Activated CD4-positive, alpha-beta T cell treated with anti-CD3 and anti-CD28 coated beads, Interleukin-10, Interleukin-2, amounts not matched to agents 100 ng/mL and 50 ng/mL, durations not matched to agents 16 hours and 8 hours (primary cell): Measurements from ENCODE around the gene ACVRL1.
A peak's percentile ranks its signal among the peaks of the same experiment; 100 is the strongest.

Source experiments
- DNase-seq: peaks from one replicate; pipeline ENCODE4 v3.0.0-alpha.2; 2020

The ACVRL1 gene

DNA sequence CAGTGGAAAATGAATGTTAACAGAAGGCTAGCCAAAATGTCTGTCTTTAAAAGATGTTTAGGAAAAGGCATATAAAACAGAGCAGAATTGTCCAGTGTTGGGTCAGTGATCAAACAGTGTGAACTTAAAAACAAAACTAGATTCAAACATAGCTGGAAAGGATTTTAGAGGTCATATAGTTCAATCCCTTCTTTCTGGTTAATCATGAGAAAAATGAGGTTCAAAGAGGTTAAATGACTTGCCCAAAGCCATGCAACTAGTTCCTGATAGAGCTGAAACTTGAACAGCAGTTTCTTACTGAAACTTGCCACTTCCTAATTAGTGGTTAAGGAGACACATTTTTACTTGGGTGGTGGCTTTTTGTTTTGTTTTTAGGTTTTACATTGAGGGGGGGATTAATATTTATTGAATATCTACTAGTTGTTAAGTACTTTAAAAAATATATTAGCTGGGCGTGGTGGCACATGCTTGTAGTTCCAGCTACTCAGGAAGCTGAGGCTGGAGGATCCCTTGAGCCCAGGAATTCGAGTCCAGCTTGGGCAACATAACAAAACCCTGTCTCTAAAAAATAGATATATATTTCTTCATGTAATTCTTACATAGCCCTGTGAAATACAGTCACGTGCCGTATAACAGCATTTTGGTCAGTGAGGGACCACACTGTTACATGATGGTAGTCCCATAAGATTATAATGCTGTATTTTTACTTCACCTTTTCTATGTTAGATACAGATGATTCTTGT is 64.5 kb downstream of the ACVRL1 start:
- peak; percentile 62 for DNase-seq

DNA sequence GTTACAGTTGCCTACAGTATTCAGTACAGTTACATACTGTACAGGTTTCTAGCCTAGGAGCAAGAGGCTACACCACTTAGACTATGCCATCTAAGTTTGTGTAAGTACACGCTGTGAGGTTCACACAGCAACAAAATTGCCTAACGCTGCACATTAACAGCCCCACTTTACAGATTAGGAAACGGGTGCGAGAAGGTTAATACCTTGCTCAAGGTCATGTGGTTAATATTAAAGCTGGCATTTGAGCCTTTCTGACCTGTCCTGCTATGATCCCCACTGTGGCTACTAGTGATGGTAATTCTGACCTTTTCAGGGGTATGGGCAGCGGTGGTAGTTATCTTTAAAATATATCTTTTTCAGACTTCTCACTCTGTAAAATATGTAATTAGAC is 65.1 kb downstream of the ACVRL1 start:
- DNase-seq, result peak; percentile 24

DNA sequence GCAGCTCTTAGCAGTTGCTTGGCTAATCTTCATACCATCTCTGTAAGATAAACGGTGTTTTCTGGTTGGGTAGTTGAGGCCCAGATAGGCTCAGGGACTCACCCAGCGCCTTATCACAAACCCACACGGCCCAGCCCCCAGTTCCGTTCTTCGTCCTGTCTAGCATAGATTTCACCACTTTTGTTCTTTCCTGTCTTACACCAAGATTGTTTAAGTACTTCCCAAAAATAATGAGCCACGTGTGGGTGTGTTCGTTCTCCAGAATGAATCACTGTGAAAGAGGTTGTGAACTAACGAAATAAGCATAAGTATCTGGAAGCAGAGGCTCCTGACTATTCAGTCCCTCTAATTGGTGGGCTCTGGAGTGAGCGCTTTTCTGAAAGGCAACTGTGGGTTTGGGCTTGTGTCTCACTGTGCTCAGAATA is 65.6 kb downstream of the ACVRL1 start:
- DNase-seq, result peak; percentile 83
